B cell (primary cell): ENCODE data around the gene TRPT1. TPM values are rescaled to one million over a fixed set of nuclear protein-coding genes. Genes with fewer than 3 reads are reported as not detected.
A peak's percentile ranks its signal among the peaks of the same experiment; 100 is the strongest.

Experiments
- ATAC-seq: fragments of 200-7000 bp; cut with Tn5 transposase; one replicate; pipeline ENCODE4 v1.10.0; 2021; ENCODE audit warnings: low read depth, mild to moderate bottlenecking, moderate number of reproducible peaks, moderate library complexity
- CTCF ChIA-PET: fragments of 350-600 bp; sonication (Branson Sonifier 250); formaldehyde crosslinking; loops from one replicate; lab custom pipeline; 2021; ENCODE audit warnings: antibody characterized with exemption, inconsistent platforms; lab: Charles Lee
- POLR2A ChIA-PET: fragments of 350-600 bp; sonication (Branson Sonifier 250); formaldehyde crosslinking; loops from one replicate; lab custom pipeline; 2021; ENCODE audit warnings: antibody characterized with exemption; lab: Charles Lee
- DNase-seq: peaks from one replicate; pipeline ENCODE4 v3.0.0; 2013
- H2AFZ ChIP-seq: 2 replicates; pipeline ENCODE4 v1.6.1; 2012; ENCODE audit warnings: mild to moderate bottlenecking, low read depth, low read length; ENCODE audit not compliant: insufficient read depth, poor library complexity, severe bottlenecking
- H3K27ac ChIP-seq, 2 donors: 1 replicate in 1 of 2; 2 replicates in 1 of 2; pipeline ENCODE4 v1.5.1; 2012 to 2013; ENCODE audit warnings: low read length in 2 of 2, mild to moderate bottlenecking in 2 of 2, moderate library complexity in 1 of 2
- H3K27me3 ChIP-seq, 4 experiments: fragments of 200-600 bp in 1 of 4; sonication (generic) in 1 of 4; replicated peaks in 1 of 4; 1 replicate in 2 of 4; 2 replicates in 2 of 4; pipeline versions ENCODE4 v1.6.1 to v1.7.0; 2013 to 2016; ENCODE audit warnings: low read length in 3 of 4, mild to moderate bottlenecking in 2 of 4, mixed read lengths in 1 of 4, moderate library complexity in 1 of 4; ENCODE audit not compliant: insufficient read depth in 4 of 4, control insufficient read depth in 3 of 4; ENCODE audit errors: control extremely low read depth in 1 of 4
- H3K36me3 ChIP-seq, 2 experiments: replicated peaks in 1 of 2; 1 replicate in 1 of 2; 2 replicates in 1 of 2; pipeline versions ENCODE4 v1.6.1 to v1.7.1; 2013; ENCODE audit warnings: low read length in 1 of 2; ENCODE audit not compliant: insufficient read depth in 2 of 2, control insufficient read depth in 1 of 2; ENCODE audit errors: control extremely low read depth in 1 of 2, extremely low read depth in 1 of 2
- H3K4me1 ChIP-seq, 2 donors: fragments of 200-600 bp in 1 of 2; sonication (generic) in 1 of 2; 1 replicate in 1 of 2; 2 replicates in 1 of 2; pipeline versions ENCODE4 v1.5.1 to v1.6.1; 2013 to 2017; ENCODE audit warnings: low read length in 2 of 2; ENCODE audit not compliant: control insufficient read depth in 2 of 2, insufficient read depth in 2 of 2
- H3K4me2 ChIP-seq: replicated peaks from 2 replicates; pipeline ENCODE3; 2012; ENCODE audit warnings: mild to moderate bottlenecking, low read depth, low read length; ENCODE audit not compliant: poor library complexity, severe bottlenecking
- H3K4me3 ChIP-seq, 5 experiments: fragments of 200-600 bp in 1 of 5; sonication (generic) in 1 of 5; 1 replicate in 3 of 5; 2 replicates in 2 of 5; pipeline versions ENCODE4 v1.5.1 to v1.7.0; 2011 to 2016; ENCODE audit warnings: low read length in 4 of 5, mild to moderate bottlenecking in 4 of 5, low read depth in 2 of 5, control low read depth in 1 of 5, moderate library complexity in 1 of 5; ENCODE audit not compliant: insufficient read depth in 1 of 5; ENCODE audit errors: control extremely low read depth in 1 of 5, extremely low read depth in 1 of 5
- H3K79me2 ChIP-seq: fragments of 200-600 bp; sonication (generic); one replicate; pipeline ENCODE4 v1.6.0; 2016; ENCODE audit warnings: low read length; ENCODE audit not compliant: control insufficient read depth, insufficient read depth
- H3K9ac ChIP-seq: fragments of 200-600 bp; sonication (generic); 2 replicates; pipeline ENCODE4 v1.6.1; 2017; ENCODE audit warnings: mild to moderate bottlenecking, low read length, moderate library complexity
- H3K9me3 ChIP-seq, 3 donors: one replicate each; pipeline versions ENCODE4 v1.6.1 to v1.7.1; 2013; ENCODE audit warnings: low read length in 2 of 3; ENCODE audit not compliant: control insufficient read depth in 2 of 3, insufficient read depth in 1 of 3; ENCODE audit errors: control extremely low read depth in 1 of 3
- H4K20me1 ChIP-seq: 2 replicates; pipeline ENCODE4 v1.6.0; 2012; ENCODE audit warnings: mild to moderate bottlenecking, low read length; ENCODE audit not compliant: insufficient read depth, control insufficient read depth, poor library complexity, severe bottlenecking
- H3K27ac Mint-ChIP-seq: one replicate; pipeline ENCODE4 v1.8.0; 2021; ENCODE audit warnings: mixed read lengths
- H3K27me3 Mint-ChIP-seq: one replicate; pipeline ENCODE4 v1.8.0; 2021; ENCODE audit warnings: mixed read lengths
- H3K4me1 Mint-ChIP-seq: one replicate; pipeline ENCODE4 v1.8.0; 2021; ENCODE audit warnings: mixed read lengths
- H3K4me3 Mint-ChIP-seq: one replicate; pipeline ENCODE4 v1.8.0; 2021; ENCODE audit warnings: mixed read lengths
- H3K9me3 Mint-ChIP-seq: one replicate; pipeline ENCODE4 v1.8.0; 2022; ENCODE audit warnings: mixed read lengths; ENCODE audit not compliant: insufficient read depth
- CTCF ChIP-seq: fragments of 200-600 bp; IDR thresholded peaks from one replicate; pipeline ENCODE4 v1.8.0; 2022; ENCODE audit warnings: antibody characterized with exemption, mild to moderate bottlenecking
- EZH2 ChIP-seq: IDR thresholded peaks from 2 replicates; pipeline ENCODE4 v1.6.1; 2012; ENCODE audit warnings: borderline replicate concordance, low read depth, mild to moderate bottlenecking, moderate library complexity, low read length; ENCODE audit not compliant: insufficient read depth, poor library complexity, severe bottlenecking
- WGBS: methylation state at CpG from one replicate; pipeline ENCODE4 v1.1.5; 2013; ENCODE audit warnings: missing lambda C conversion rate; ENCODE audit not compliant: insufficient coverage; 5-methylcytosine and 5-hydroxymethylcytosine counted together
- intact Hi-C: fragments of 100-400 bp; cut with micrococcal nuclease; formaldehyde crosslinking; loops from one replicate; pipeline ENCODE4 v1.10.0; 2022
- polyA plus RNA-seq: library from polyadenylated mRNA; depleted of rRNA; stranded (reverse); fragments of >200 nt; gene quantifications from 2 replicates; pipeline ENCODE4 v1.2.3, GENCODE V29; 2012
- total RNA-seq, 2 donors: library from RNA; stranded (reverse); fragments of 120-200 nt in 1 of 2; gene quantifications; 1 replicate in 1 of 2; 2 replicates in 1 of 2; pipeline versions ENCODE4 v1.2.3 to v1.2.4, GENCODE V29; 2013 to 2022

Gene TRPT1
- total and polyA plus RNA-seq, 2 donors (not counting 1 experiment from before 2014, with no cell fraction given): 59.6 to 145 TPM

DNA sequence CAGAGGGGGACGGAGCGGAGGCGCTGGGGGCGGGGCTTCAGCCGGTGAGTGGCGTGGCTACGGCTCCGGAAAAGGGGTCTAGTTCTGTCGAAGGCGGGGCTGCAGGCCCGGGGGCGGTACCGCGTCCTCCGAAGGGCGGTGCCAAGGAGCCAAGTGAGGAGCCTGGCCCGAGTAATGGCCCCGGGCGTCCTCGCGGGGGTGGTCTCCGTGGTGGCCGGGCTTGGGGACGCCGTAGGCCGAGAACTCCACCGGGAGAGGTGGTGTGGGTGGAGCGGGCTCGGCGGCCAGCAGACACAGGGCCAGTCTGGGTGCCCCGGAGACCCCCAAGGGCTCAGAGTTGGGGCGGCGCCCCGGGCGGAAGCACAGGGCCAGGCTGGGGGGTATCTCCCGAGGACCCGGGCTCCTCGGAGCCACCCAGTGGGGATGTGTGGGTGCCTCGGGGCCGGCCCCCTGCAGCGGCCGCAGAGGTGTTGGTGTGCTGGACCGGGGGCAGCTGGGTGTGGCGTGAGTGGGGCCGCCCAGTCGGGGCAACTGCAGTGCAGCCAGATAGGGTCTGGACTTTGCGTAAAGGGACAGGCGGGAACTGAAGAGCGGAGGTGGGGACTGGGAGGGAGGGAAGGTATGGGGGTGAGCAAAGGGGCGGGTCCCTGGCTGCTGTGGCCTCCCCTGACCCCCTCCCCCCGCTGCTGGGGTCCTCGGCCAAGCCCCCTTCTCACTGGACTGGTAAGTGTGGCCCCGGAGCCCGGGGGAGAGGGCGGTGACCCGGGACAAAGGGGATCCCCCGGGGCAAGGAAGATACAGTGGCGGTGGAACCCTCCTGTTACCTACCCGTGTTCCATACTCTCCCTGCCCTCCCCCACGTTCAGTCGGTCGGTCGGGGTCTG lies 15.7 kb upstream of the TRPT1 start:
- Histone ChIP-seq H3K27ac (peak overlapping the region; percentile 98), H3K4me3 (peak overlapping the region in 4 of 5 experiments; percentile 76 to 91 (median 83)), H3K36me3 (peaks cover 0 to 32% of the 10 kb centered on the region in 2 experiments), H3K27me3 (no peaks in the 10 kb centered on the region), H2AFZ (peak overlapping the region; percentile 73), H3K9me3 (no peaks in the 10 kb centered on the region), H3K4me1 (peaks cover 28 to 64% of the 10 kb centered on the region in 2 donors), H3K79me2 (peaks cover 9% of the 10 kb centered on the region), H3K4me2 (peak overlapping the region; percentile 99), H4K20me1 (peaks cover 7% of the 10 kb centered on the region), H3K9ac (peak overlapping the region; percentile 81)
- WGBS: under 1% methylated on average over 60 of the region's 63 CpGs
- ChIA-PET CTCF (interaction anchor here (1.0 to 1.9 kb wide), 8 partner anchors 9 to 76 kb away, joined by 3 to 16 read pairs (median 6); partner anchors contain the start of genes ESRRA, FERMT3, NUDT22 and PRDX5), POLR2A (interaction anchor here (0.8 to 1.4 kb wide), 14 partner anchors 8 to 76 kb away, joined by 3 to 11 read pairs (median 5); partner anchors contain the start of genes DNAJC4, ESRRA, GPR137 and NUDT22)
- ATAC-seq (no peak), DNase-seq (no peak)
- intact Hi-C loops: loop anchor here (1.0 to 2.0 kb wide), 6 partner anchors 11 to 64 kb away; partner anchors contain the start of genes BAD, DNAJC4, ESRRA and FERMT3
- TF ChIP-seq CTCF (no peak), EZH2 (no peak)
- no peaks in the 10 kb centered on the region for H3K9me3 Mint-ChIP-seq
- H3K4me1 Mint-ChIP-seq: peaks cover 65% of the 10 kb centered on the region
- H3K27me3 Mint-ChIP-seq: no peaks in the 10 kb centered on the region
- H3K4me3 Mint-ChIP-seq: peak overlapping the region; percentile 91
- H3K27ac Mint-ChIP-seq: peak overlapping the region; percentile 97
